Ureter (tissue), 1 donor: ENCODE measurements around the gene UBA3. TPM values are rescaled to one million over a fixed set of nuclear protein-coding genes. Genes with fewer than 3 reads are reported as not detected.

Experiments
- DNase-seq: peaks from one replicate; pipeline ENCODE4 v3.0.0-alpha.2; 2020; ENCODE audit warnings: low spot score
- total RNA-seq: library from RNA; stranded (reverse); gene quantifications from one replicate; pipeline ENCODE4 v1.2.4, GENCODE V29; 2023
- donor health status: DM: yes; HTN: yes; CAD: no.

The UBA3 gene
- total RNA-seq, 1 donor from 2014 or later = 72.4 TPM

- no peak for DNase-seq
Measured at GRCh38 chr3:69099576-69099975, 19.4 kb upstream of the UBA3 start.

DNA sequence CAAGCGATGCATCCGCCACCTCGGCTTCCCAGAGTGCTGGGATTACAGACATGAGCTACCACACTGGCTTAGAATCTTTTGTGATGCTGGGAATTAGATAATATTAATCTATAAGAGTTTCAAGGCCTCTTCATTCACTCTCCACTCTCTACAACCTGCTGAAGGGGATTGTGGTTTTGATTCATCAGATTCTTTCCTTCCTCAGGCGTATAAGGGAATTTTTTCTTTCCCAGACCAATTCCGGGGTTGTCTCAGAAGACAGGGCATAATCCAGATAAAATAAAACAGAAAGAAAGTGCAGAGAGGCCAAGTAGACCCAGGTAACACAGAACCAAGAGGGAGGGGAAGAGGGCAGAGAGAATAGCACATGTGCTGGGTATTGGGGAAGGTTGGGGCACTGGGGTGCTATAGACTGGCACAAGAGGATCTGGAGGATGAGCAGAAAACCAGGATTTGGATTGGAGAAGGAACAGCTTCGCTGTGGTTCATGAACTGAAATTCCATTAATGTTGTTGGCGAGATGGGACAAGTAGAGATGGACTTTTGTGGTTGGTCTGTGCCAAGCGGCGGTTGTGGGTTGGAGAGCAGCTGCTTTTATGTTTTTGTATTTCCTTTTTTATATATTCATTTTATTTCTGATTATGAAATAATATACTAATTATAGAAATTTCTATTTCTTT is 17.4 kb upstream of the UBA3 start:
- DNase-seq = no peak

DNA sequence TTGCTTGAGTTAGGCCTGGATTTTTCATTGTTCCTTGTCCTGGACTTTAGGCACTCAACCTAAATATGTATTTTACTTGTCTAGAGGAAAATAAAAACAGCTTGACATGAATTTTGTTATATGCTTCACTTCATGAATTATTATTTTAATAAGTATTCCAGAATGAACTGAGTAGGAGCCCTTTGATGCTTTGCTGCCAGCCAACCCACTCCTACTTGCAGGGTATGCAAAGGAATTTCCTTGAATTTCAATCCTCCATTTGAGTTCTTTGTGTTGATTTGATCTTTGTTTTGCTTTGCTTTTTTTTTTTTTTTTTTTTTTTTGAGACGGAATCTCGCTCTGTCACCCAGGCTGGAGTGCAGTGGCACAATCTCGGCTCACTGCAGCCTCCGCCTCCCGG is 16.1 kb upstream of the UBA3 start:
- DNase-seq = no peak

DNA sequence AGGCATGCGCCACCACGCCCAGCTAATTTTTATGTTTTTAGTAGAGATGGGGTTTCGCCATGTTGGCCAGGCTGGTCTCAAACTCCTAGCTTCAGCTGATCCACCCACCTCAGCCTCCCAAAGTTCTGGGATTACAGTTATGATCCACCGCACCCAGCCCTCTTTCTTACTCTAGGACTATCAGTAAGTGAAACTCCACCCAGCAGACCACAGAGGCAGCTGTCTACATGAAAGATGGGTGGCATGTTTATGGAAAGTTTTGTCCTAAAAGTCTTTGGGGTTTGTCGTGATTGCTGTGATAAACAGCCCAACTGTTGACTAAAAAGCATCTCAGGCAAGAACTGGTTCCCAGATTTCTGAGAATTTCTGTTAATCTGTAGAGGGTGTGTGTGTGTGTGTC is 15.5 kb upstream of the UBA3 start:
- no peak for DNase-seq

DNA sequence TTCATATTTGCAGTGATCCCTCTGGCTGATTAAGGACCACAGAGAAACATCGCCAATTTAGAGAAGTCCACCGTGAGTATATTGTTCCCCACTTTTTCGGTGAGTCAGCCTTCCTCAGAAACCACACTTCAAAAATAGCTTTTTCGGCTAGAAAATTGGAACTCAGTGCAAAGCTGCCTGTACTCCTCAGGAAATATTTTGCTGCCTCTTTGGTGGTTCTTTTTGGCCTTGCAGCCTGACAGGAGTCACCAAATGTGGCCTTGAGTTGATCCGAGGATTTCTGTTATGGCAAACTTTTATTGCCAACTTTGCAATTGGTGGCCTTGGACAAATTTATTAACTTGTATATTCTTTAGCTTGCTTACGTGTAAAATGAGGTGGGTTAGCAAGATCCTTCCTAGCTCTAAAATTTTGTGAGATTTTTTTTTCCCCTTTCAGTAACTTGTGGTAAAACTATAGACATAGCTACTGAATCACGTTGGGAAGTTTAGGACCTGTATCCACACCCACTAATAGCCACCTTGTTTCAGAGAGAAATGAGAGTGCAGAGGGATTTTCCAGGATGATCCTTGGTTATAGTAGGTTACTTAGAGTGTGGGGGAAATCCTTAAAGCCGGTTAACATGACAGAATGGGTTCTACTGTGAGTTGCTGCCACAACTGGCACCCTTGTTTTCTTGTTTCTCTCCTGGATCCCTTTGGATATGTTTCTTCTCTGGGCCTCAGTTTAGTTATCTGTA is 14.5 kb upstream of the UBA3 start:
- DNase-seq = no peak

DNA sequence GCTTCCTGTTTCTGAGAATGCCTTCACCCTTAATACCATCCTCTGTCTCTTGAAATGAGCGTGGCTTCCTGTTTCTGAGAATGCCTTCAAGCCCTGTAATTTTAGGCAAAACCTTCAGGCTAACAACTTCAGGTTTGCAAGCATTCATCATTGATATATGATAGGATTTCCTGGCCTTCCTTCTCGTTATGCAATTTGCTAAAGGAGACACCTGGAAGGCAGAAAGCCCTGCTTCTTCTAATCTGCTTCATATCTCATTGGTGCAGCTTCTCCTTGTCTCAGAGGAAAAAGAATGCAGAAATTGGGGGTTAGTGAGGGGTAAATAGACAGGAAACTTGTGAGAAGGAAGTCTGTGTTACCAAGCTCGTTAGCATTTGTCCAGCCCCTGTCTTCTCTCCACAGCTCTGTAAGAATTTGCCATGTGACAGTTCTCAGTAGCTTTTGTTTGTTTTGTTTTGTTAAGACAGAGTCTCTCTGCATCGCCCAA is 11.9 kb upstream of the UBA3 start:
- no peak for DNase-seq

DNA sequence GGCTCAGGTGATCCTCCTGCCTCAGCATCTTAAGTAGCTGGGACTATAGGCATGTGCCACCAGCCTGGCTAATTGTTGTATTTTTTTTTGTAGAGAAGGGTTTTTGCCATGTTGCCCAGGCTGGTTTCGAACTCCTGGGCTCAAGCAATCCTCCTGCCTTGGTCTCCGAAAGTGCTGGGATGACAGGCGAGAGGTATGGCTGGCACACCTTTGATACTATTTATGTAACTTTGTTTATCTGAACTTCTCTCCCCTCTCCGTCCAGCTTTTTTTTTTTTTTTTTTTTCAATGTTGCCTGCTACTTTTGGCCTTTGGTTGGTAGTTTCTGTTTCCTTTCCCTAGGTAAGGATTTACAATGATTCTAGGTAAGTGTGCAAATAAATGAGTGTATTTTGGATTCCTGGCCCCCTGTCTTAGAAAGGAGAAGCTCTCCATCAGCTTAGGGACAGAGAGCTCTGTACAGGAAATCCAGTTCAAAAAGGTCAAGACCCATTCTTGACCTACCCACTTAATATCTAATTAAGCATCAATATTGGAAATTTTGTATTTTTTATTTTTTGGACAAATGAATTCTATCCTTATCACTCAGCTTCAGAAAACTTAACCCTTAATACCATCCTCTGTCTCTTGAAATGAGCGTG is 11.3 kb upstream of the UBA3 start:
- no peak for DNase-seq

GRCh38 chr3:69090021-69090420 is 9.9 kb upstream of the UBA3 start:
- DNase-seq = no peak

DNA sequence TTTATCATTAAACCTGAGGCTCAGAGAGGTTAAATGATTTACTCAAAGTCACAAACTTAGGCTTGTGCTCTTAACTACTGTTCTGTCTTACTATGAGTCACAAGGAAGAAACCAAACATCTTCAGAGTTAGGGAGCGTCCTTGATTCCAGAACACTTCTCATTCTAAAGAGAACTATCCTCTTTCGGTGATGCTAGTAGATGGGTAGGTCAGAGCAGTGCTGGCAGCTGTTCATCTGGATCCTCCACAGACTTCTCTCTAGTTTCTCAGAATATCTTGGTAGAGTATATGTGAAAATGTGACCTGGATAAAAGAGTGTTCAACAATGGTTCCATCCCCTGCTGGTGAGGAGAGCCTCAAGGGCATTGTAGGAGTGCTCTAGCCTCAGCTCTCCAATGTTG is 7.9 kb upstream of the UBA3 start:
- DNase-seq = no peak

DNA sequence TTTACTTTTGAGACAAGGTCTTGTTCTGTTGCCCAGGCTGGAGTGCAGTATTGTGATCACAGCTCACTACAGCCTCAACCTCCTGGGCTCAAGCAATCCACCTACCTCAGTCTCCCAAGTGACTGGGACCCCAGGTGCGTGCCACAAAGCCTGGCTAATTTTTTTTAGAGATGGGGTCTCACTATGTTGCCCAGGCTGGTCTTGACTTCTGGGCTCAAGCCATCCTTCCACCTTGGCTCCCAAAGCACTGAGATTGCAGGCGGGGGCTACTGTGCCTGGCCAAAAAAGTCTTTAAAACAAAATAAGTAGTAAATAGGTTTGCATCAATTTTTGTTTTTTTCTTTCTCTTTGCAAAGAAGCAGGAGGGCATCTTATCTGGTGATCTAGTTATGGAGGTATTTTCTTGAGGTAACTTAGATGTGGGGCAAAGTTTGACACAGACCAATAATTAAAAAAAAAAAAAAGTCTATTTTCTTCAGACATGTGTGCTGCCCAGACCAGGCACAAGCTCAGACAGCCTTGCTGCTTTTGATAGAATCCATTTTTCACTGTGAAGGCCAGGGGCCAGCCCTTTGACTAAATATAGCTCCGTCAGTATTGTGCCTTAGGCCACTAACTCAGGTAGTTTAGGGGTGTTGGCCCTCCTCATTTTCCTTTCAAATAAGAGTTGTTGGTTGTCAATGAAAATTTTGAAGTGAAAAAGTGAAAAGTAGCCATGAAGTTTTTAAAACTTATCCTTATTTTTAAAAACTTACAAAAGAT is 7.0 kb upstream of the UBA3 start:
- no peak for DNase-seq

- peak; percentile 91 for DNase-seq
Measured at GRCh38 chr3:69085833-69086722, 5.9 kb upstream of the UBA3 start.

DNA sequence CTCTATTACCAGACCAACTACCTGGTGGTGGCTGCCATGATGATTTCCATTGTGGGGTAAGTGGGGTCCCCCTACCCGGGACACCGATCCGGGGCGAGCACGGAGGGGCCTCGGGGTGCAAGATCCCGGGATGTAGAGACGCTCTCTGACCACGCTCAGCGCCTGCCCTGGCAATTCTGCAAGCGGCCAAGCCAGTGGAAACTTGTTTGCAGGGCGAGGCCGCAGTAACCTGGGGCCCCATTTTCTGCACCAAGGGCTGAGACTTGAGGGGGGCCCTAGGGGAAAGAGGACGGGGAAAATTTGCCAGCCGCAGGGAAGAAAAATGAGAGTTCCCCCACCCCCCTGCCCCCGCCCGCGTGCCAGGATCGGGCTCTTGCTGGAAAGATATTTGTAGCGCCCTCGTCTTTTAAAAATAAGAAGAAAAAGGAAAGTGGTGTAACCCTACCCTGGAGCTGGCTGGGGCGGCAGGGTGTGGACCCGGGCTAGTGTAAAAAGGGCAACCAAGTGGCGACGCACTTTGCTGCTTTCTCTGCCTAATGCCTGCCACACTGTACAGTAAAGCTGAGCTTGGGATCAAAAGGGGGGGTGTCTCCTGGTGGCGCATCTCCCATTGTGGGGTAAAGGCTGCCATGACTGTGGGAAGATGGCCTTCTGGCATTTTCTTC is 5.1 kb upstream of the UBA3 start:
- DNase-seq = peak; percentile 55

- peak; percentile 96 for DNase-seq
Measured at GRCh38 chr3:69084326-69085167, 4.4 kb upstream of the UBA3 start, which contains the start of gene ARL6IP5. Gene ARL6IP5 (plus strand): TSS chr3:69084937. CDS start chr3:69085048, 111 bp downstream.

- no peak for DNase-seq
Measured at GRCh38 chr3:69082805-69083204, 2.6 kb upstream of the UBA3 start.

DNA sequence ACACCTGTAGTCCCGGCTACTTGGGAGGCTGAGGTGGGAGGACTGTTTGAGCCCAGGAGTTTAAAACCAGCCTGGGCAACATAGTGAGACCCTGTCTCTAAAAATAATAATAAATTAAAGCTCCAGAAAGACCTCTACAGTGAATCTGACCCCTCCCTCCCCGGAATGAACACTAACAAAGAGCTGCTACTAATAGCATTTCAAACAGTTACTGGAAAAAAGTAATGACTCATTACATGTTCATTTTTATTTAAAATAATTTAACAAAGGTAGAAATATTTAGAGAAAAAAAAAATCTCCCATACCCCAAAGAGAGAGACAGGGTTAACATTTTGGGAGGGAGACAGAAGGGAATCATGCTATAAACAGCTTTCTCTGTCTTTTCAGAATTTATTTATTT is 2.2 kb upstream of the UBA3 start:
- no peak for DNase-seq

- DNase-seq = no peak
Measured at GRCh38 chr3:69081583-69082262, 1.6 kb upstream of the UBA3 start.

- no peak for DNase-seq
Measured at GRCh38 chr3:69079269-69080159, 651 bp downstream of the UBA3 start.

- DNase-seq = no peak
Measured at GRCh38 chr3:69072928-69073327, 7.2 kb downstream of the UBA3 start.
